H1 (cell line): ENCODE results near the gene NR2E3. TPM values are rescaled to one million over a fixed set of nuclear protein-coding genes. Genes with fewer than 3 reads are reported as not detected.

Experiments used
- CTCF ChIA-PET: fragments of 300-600 bp; sonication (Branson Sonifier 250); formaldehyde crosslinking; loops from one replicate; lab custom pipeline; 2021; ENCODE audit not compliant: partially characterized antibody; lab: Charles Lee
- POLR2A ChIA-PET: fragments of 300-600 bp; sonication (Branson Sonifier 250); formaldehyde crosslinking; loops from one replicate; lab custom pipeline; 2021; ENCODE audit warnings: inconsistent platforms; ENCODE audit not compliant: partially characterized antibody; lab: Charles Lee
- DNase-seq, 2 experiments: peaks; one replicate each; pipeline versions ENCODE4 v3.0.0 to v3.0.0-alpha.2; 2010 to 2022; ENCODE audit warnings: low spot score in 2 of 2, low read depth in 1 of 2, mixed read lengths in 1 of 2
- FAIRE-seq: peaks from 2 replicates; lab custom pipeline; 2011; peaks lifted over from hg19 to GRCh38; lab: Jason Lieb, UNC
- H2AFZ ChIP-seq: 2 replicates; pipeline ENCODE4 v1.8.1; 2012; ENCODE audit warnings: low read length, inconsistent platforms
- H2AK5ac ChIP-seq: 2 replicates; pipeline ENCODE4 v1.6.1; 2013; ENCODE audit warnings: low read depth, low read length
- H2BK120ac ChIP-seq: replicated peaks from 2 replicates; pipeline ENCODE3; 2013; ENCODE audit warnings: low read depth, low read length, inconsistent platforms
- H2BK12ac ChIP-seq: 2 replicates; pipeline ENCODE4 v1.6.1; 2013; ENCODE audit warnings: low read depth, low read length
- H2BK15ac ChIP-seq: 2 replicates; pipeline ENCODE4 v1.6.1; 2013; ENCODE audit warnings: low read length
- H2BK20ac ChIP-seq: 2 replicates; pipeline ENCODE4 v1.6.1; 2013; ENCODE audit warnings: low read length
- H2BK5ac ChIP-seq: 2 replicates; pipeline ENCODE4 v1.6.1; 2013; ENCODE audit warnings: low read depth, low read length
- H3K14ac ChIP-seq: 2 replicates; pipeline ENCODE4 v1.6.1; 2013; ENCODE audit warnings: inconsistent platforms; ENCODE audit not compliant: insufficient read length
- H3K18ac ChIP-seq: 2 replicates; pipeline ENCODE4 v1.6.1; 2013; ENCODE audit warnings: low read length; ENCODE audit errors: extremely low read depth
- H3K23ac ChIP-seq: 2 replicates; pipeline ENCODE4 v1.6.1; 2013; ENCODE audit warnings: inconsistent platforms; ENCODE audit not compliant: insufficient read length
- H3K23me2 ChIP-seq: 2 replicates; pipeline ENCODE4 v1.6.1; 2013; ENCODE audit warnings: low read depth, low read length
- H3K27ac ChIP-seq: 2 replicates; pipeline ENCODE4 v1.6.1; 2011; ENCODE audit warnings: low read depth, low read length, inconsistent platforms
- H3K27me3 ChIP-seq, 4 experiments: replicated peaks in 1 of 4; 1 replicate in 1 of 4; 2 replicates in 3 of 4; pipeline versions ENCODE4 v1.6.1 to v1.8.1; 2011 to 2013; ENCODE audit warnings: low read length in 3 of 4, mild to moderate bottlenecking in 3 of 4, inconsistent platforms in 2 of 4, mixed read lengths in 2 of 4, moderate library complexity in 1 of 4; ENCODE audit not compliant: control insufficient read depth in 3 of 4, insufficient read depth in 3 of 4; ENCODE audit errors: extremely low read depth in 1 of 4
- H3K36me3 ChIP-seq, 4 experiments: 2 replicates each; pipeline versions ENCODE4 v1.6.1 to v1.8.1; 2011 to 2013; ENCODE audit warnings: mild to moderate bottlenecking in 4 of 4, low read length in 3 of 4, moderate library complexity in 2 of 4, control low read depth in 1 of 4, inconsistent platforms in 1 of 4; ENCODE audit not compliant: insufficient read depth in 4 of 4, control insufficient read depth in 2 of 4
- H3K4ac ChIP-seq: replicated peaks from 2 replicates; pipeline ENCODE3; 2013; ENCODE audit warnings: low read length, low read depth, mixed read lengths, inconsistent platforms; ENCODE audit not compliant: insufficient read length
- H3K4me1 ChIP-seq, 4 experiments: replicated peaks in 1 of 4; 1 replicate in 1 of 4; 2 replicates in 3 of 4; pipeline versions ENCODE4 v1.6.1 to v1.8.1; 2011 to 2013; ENCODE audit warnings: low read length in 3 of 4, inconsistent platforms in 2 of 4, mixed read lengths in 1 of 4; ENCODE audit not compliant: insufficient read depth in 4 of 4, control insufficient read depth in 3 of 4
- H3K4me2 ChIP-seq, 2 experiments: 2 replicates each; pipeline versions ENCODE4 v1.6.1 to v1.8.1; 2011 to 2013; ENCODE audit warnings: low read depth in 2 of 2, low read length in 2 of 2, control low read depth in 1 of 2, inconsistent platforms in 1 of 2, mild to moderate bottlenecking in 1 of 2; ENCODE audit not compliant: insufficient read depth in 1 of 2
- H3K4me3 ChIP-seq, 4 experiments: fragments of 200-600, 300-600 bp in 1 of 4; sonication (generic), shearing (Covaris generic), sonication (Bioruptor Twin) in 1 of 4; 2 replicates each; pipeline versions ENCODE4 v1.5.1 to v1.8.1; 2011 to 2016; ENCODE audit warnings: low read length in 4 of 4, low read depth in 3 of 4, control low read depth in 2 of 4, inconsistent platforms in 2 of 4, mild to moderate bottlenecking in 2 of 4, mixed read lengths in 1 of 4, moderate library complexity in 1 of 4; ENCODE audit not compliant: insufficient read depth in 2 of 4; ENCODE audit errors: extremely low read depth in 1 of 4
- H3K56ac ChIP-seq: replicated peaks from 2 replicates; pipeline ENCODE3; 2013; ENCODE audit warnings: low read depth, mild to moderate bottlenecking, mixed read lengths, low read length, inconsistent platforms; ENCODE audit not compliant: insufficient read length
- H3K79me1 ChIP-seq: 2 replicates; pipeline ENCODE4 v1.6.1; 2013; ENCODE audit warnings: low read depth, low read length, control low read depth
- H3K79me2 ChIP-seq, 2 experiments: 2 replicates each; pipeline versions ENCODE4 v1.6.1 to v1.8.1; 2012 to 2013; ENCODE audit warnings: low read length in 2 of 2, mild to moderate bottlenecking in 2 of 2, inconsistent platforms in 1 of 2; ENCODE audit not compliant: insufficient read depth in 2 of 2, control insufficient read depth in 1 of 2
- H3K9ac ChIP-seq, 4 experiments: replicated peaks in 1 of 4; 1 replicate in 1 of 4; 2 replicates in 3 of 4; pipeline versions ENCODE4 v1.6.1 to v1.8.1; 2011 to 2013; ENCODE audit warnings: low read depth in 3 of 4, low read length in 3 of 4, control low read depth in 2 of 4, mild to moderate bottlenecking in 2 of 4, moderate library complexity in 2 of 4, inconsistent platforms in 1 of 4; ENCODE audit errors: extremely low read depth in 1 of 4
- H3K9me3 ChIP-seq, 2 experiments: 2 replicates each; pipeline versions ENCODE4 v1.6.1 to v1.8.1; 2012 to 2013; ENCODE audit warnings: mild to moderate bottlenecking in 2 of 2, moderate library complexity in 2 of 2, control low read depth in 1 of 2, inconsistent platforms in 1 of 2, low read depth in 1 of 2, low read length in 1 of 2, mixed read lengths in 1 of 2; ENCODE audit not compliant: insufficient read depth in 2 of 2
- H4K20me1 ChIP-seq, 2 experiments: replicated peaks in 1 of 2; 2 replicates each; pipeline versions ENCODE3 to v1.8.1; 2011 to 2013; ENCODE audit warnings: inconsistent platforms in 2 of 2, low read length in 2 of 2, mild to moderate bottlenecking in 1 of 2; ENCODE audit not compliant: insufficient read depth in 2 of 2, control insufficient read depth in 1 of 2
- H4K5ac ChIP-seq: 2 replicates; pipeline ENCODE4 v1.6.1; 2013; ENCODE audit warnings: low read length, low read depth, mixed read lengths, inconsistent platforms; ENCODE audit not compliant: insufficient read length
- H4K8ac ChIP-seq: 2 replicates; pipeline ENCODE4 v1.8.0; 2013; ENCODE audit warnings: mild to moderate bottlenecking, moderate library complexity, low read length, inconsistent platforms; ENCODE audit not compliant: insufficient read depth; ENCODE audit errors: extremely low read depth
- H4K91ac ChIP-seq: replicated peaks from 2 replicates; pipeline ENCODE3; 2013; ENCODE audit warnings: low read length, mixed read lengths, inconsistent platforms; ENCODE audit not compliant: insufficient read length
- BRCA1 ChIP-seq: IDR thresholded peaks from 2 replicates; pipeline ENCODE4 v1.6.1; 2012; ENCODE audit warnings: low read depth, low read length, improper control_type of control experiment
- CBX8 ChIP-seq: fragments of 300-800, 300-1000 bp; sonication (generic); IDR thresholded peaks from 2 replicates; pipeline ENCODE4 v1.7.1; 2016; ENCODE audit warnings: low read depth, low read length, borderline replicate concordance
- CHD1 ChIP-seq: IDR thresholded peaks from 2 replicates; pipeline ENCODE4 v1.6.1; 2012; ENCODE audit warnings: low read depth, low read length, improper control_type of control experiment
- CREB1 ChIP-seq: IDR thresholded peaks from 2 replicates; pipeline ENCODE4 v1.6.1; 2012; ENCODE audit warnings: inconsistent platforms
- GTF2F1 ChIP-seq: IDR thresholded peaks from 2 replicates; pipeline ENCODE4 v1.6.1; 2012; ENCODE audit warnings: low read depth, low read length, improper control_type of control experiment, borderline replicate concordance
- JUN ChIP-seq: IDR thresholded peaks from 2 replicates; pipeline ENCODE4 v1.6.1; 2011; ENCODE audit warnings: low read depth, mild to moderate bottlenecking, improper control_type of control experiment, low read length
- JUND ChIP-seq: IDR thresholded peaks from 2 replicates; pipeline ENCODE4 v1.6.1; 2011; ENCODE audit warnings: mild to moderate bottlenecking, improper control_type of control experiment, low read length
- PHF8 ChIP-seq: fragments of 200-600 bp; sonication (generic); conservative IDR thresholded peaks from 2 replicates; pipeline ENCODE4 v1.7.1; 2012; ENCODE audit warnings: low read depth, mild to moderate bottlenecking, inconsistent platforms, low read length, moderate library complexity
- RBBP5 ChIP-seq: IDR thresholded peaks from 2 replicates; pipeline ENCODE4 v1.7.1; 2012; ENCODE audit warnings: low read depth, mild to moderate bottlenecking, inconsistent platforms, low read length, moderate library complexity, borderline replicate concordance
- RFX5 ChIP-seq: IDR thresholded peaks from 2 replicates; pipeline ENCODE4 v1.6.1; 2011; ENCODE audit warnings: low read depth, low read length, improper control_type of control experiment, borderline replicate concordance
- SIN3A ChIP-seq, 2 experiments: IDR thresholded peaks in 1 of 2; conservative IDR thresholded peaks in 1 of 2; 2 replicates each; pipeline ENCODE4 v1.6.1; 2011 to 2012; ENCODE audit warnings: low read length in 2 of 2, improper control_type of control experiment in 1 of 2, low read depth in 1 of 2, mild to moderate bottlenecking in 1 of 2
- SIX5 ChIP-seq: IDR thresholded peaks from 2 replicates; pipeline ENCODE4 v1.6.1; 2011; ENCODE audit warnings: mild to moderate bottlenecking, low read depth, low read length
- TAF1 ChIP-seq: IDR thresholded peaks from 2 replicates; pipeline ENCODE4 v1.6.1; 2011; ENCODE audit warnings: mild to moderate bottlenecking, low read depth, low read length
- TBP ChIP-seq: IDR thresholded peaks from 2 replicates; pipeline ENCODE4 v1.6.1; 2011; ENCODE audit warnings: low read depth, low read length, improper control_type of control experiment
- WGBS, 2 experiments: shearing (Covaris generic) in 1 of 2; methylation state at CpG; one replicate each; pipeline versions ENCODE4 v1.1.6 to v1.1.7; 2013 to 2015; ENCODE audit warnings: low lambda C conversion rate in 2 of 2, mixed read lengths in 2 of 2, inconsistent platforms in 1 of 2, low coverage in 1 of 2, missing lambda C conversion rate in 1 of 2; ENCODE audit not compliant: insufficient replicate concordance in 2 of 2, insufficient coverage in 1 of 2, insufficient read length in 1 of 2; ENCODE audit errors: extremely low coverage in 1 of 2, missing lambda C conversion rate in 1 of 2; 5-methylcytosine and 5-hydroxymethylcytosine counted together
- polyA plus RNA-seq, 7 experiments: library from polyadenylated mRNA; depleted of rRNA in 3 of 7; stranded (reverse) in 5 of 7; unstranded in 2 of 7; fragments of >200 nt in 5 of 7; fragments of 200-250 nt in 2 of 7; gene quantifications; 1 replicate in 5 of 7; 2 replicates in 1 of 7; 4 replicates in 1 of 7; pipeline versions ENCODE4 v1.2.1 to v1.2.3, GENCODE V29; 2011 to 2013; ENCODE audit warnings: missing spikeins in 2 of 7, mixed read lengths in 2 of 7
- total RNA-seq: library from RNA; stranded (reverse); fragmentation: NEBNext Ultra II Directional; extraction: Animal tissue kit (Norgen Biotek cat#: 25700); gene quantifications from 2 replicates; pipeline ENCODE4 v1.2.1, GENCODE V29; 2021

NR2E3 gene
- total and polyA plus RNA-seq, 2 of the 8 experiments (the other 6 are each of a cell fraction or from before 2014, with no cell fraction given) = 0.56 to 0.80 TPM

GRCh38 chr15:71830981-71831380 lies 20.6 kb downstream of the NR2E3 start:
- Histone ChIP-seq H3K4ac (no peak overlapping the region), H3K36me3 (peaks cover 0 to 5% (median 3%) of the 10 kb centered on the region in 4 experiments; a peak in 3 of 8 replicates), H3K9me3 (no peaks in the 10 kb centered on the region), H2BK120ac (no peak overlapping the region), H3K27me3 (no peaks in the 10 kb centered on the region), H4K91ac (no peak overlapping the region), H3K56ac (no peak overlapping the region), H2BK15ac (no peak overlapping the region), H3K9ac (no peak overlapping the region), H4K8ac (no peak overlapping the region), H2BK12ac (no peak overlapping the region), H3K4me1 (peaks cover 0 to 11% (median 3%) of the 10 kb centered on the region in 4 experiments; a peak in 2 of 7 replicates), H2BK5ac (no peak overlapping the region), H4K20me1 (no peaks in the 10 kb centered on the region), H3K4me2 (no peak overlapping the region), H4K5ac (no peak overlapping the region), H3K18ac (no peak overlapping the region), H3K23me2 (no peaks in the 10 kb centered on the region), H2BK20ac (no peak overlapping the region), H3K14ac (no peak overlapping the region), H2AFZ (no peak overlapping the region), H3K27ac (no peak overlapping the region), H2AK5ac (no peak overlapping the region), H3K79me2 (no peaks in the 10 kb centered on the region), H3K4me3 (no peak overlapping the region), H3K79me1 (no peaks in the 10 kb centered on the region), H3K23ac (no peak overlapping the region)
- CTCF ChIA-PET = interaction anchor here (1.1 kb wide), 1 partner anchor 29 kb away, joined by 3 read pairs; no protein-coding TSS in a partner anchor
- FAIRE-seq = no peak
- TF ChIP-seq TBP (no peak), TAF1 (no peak), RFX5 (no peak), SIX5 (no peak), PHF8 (no peak), BRCA1 (no peak), GTF2F1 (no peak), CHD1 (no peak), SIN3A (conservative IDR thresholded peaks at IDR 0.05 in 1 of 2, IDR thresholded peaks at IDR 0.05 in 1 of 2; ENCODE audit: low read depth in 1 of 2, low read length in 2 of 2) (no peak), CBX8 (no peak), RBBP5 (no peak), CREB1 (no peak), JUN (no peak), JUND (no peak)
- no peak for DNase-seq
- POLR2A ChIA-PET = no interaction called here
- WGBS, 2 experiments = 97% methylated on average over 2 of the region's 2 CpGs; no CpG with 5 or more reads in 1 of the 2 experiments
